ENCODE measurements around the gene PTK6.

DNA sequence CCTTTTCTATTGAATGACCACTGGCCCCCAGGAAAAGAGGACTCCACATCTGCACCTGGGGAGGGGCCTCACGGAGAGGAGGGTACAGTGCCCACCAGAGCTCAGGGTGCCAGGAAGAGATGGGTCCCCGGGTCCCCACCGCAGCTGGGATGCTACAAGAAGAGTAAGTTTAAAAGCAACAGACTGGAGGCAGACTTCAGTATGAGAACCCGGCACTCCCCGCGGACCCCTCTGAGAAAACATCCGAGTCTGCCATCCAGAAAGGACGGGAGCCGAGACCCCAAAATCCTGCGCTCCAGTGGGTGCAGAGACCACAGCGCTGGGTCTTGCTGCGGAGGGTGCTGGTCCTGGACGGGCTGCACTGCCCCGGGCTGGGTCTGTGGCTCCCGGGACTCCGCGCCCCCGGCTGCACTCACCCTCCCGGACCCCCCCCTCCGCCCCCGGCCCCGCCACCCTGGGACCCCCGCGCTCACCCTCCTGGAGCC lies 36.5 kb upstream of the PTK6 start:
- TF ChIP-seq, protein P1, sequence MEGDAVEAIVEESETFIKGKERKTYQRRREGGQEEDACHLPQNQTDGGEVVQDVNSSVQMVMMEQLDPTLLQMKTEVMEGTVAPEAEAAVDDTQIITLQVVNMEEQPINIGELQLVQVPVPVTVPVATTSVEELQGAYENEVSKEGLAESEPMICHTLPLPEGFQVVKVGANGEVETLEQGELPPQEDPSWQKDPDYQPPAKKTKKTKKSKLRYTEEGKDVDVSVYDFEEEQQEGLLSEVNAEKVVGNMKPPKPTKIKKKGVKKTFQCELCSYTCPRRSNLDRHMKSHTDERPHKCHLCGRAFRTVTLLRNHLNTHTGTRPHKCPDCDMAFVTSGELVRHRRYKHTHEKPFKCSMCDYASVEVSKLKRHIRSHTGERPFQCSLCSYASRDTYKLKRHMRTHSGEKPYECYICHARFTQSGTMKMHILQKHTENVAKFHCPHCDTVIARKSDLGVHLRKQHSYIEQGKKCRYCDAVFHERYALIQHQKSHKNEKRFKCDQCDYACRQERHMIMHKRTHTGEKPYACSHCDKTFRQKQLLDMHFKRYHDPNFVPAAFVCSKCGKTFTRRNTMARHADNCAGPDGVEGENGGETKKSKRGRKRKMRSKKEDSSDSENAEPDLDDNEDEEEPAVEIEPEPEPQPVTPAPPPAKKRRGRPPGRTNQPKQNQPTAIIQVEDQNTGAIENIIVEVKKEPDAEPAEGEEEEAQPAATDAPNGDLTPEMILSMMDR (IDR thresholded peaks at IDR 0.05), result no peak
- no peak for TF ChIP-seq POLR2A (IDR thresholded peaks at IDR 0.05)

Measured in testis (tissue), 2 donors.